Measurements from ENCODE around the gene RASA2. TPM values are rescaled to one million over a fixed set of nuclear protein-coding genes. Genes with fewer than 3 reads are reported as not detected.

The RASA2 gene
- total and polyA plus RNA-seq, 4 donors = 1.6 to 5.4 (median 4.6) TPM

DNA sequence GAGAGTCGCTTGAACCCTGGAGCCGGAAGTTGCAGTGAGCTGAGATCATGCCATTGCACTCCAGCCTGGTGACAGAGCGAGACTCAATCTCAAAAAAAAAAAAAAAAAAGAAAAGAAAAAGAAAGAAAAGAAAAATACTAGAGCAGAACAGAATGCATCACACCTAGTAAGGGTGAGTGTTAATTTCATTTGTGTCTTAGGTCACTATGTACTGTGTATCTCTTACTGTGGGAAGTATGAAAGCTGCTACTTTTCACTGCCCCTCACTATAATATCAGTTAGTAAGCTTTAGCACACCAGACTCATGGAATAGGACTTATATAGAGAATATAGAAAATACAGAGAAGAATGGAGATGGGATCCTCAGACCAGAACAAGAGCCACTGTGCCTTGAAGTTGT lies 45.9 kb upstream of the RASA2 start:
- Histone ChIP-seq H3K4me3 (ENCODE audit: low read depth in 1 of 3, low read length in 3 of 3) (no peak overlapping the region), H3K27ac (ENCODE audit: low read depth in 1 of 2, low read length in 2 of 2) (peak overlapping the region in 1 of 2 donors; percentile 4), H3K27me3 (ENCODE audit: control insufficient read depth in 4 of 4, insufficient read depth in 4 of 4, low read length in 3 of 4) (no peaks in the 10 kb centered on the region), H3K9me3 (ENCODE audit: control insufficient read depth in 4 of 4, low read length in 3 of 4) (no peaks in the 10 kb centered on the region), H3K36me3 (ENCODE audit: control insufficient read depth in 4 of 4, insufficient read depth in 3 of 4, low read depth in 1 of 4, low read length in 3 of 4) (peaks cover 7 to 30% (median 20%) of the 10 kb centered on the region in 4 donors), H3K4me1 (ENCODE audit: control insufficient read depth in 4 of 4, insufficient read depth in 4 of 4, low read length in 3 of 4) (peaks cover 0 to 4% (median 1%) of the 10 kb centered on the region in 4 donors), H3K9ac (ENCODE audit: low read depth in 1 of 2, low read length in 2 of 2) (no peak overlapping the region)
- 97% methylated on average over 3 of the region's 3 CpGs for WGBS
- DNase-seq (ENCODE audit: low spot score) = no peak
- TF ChIP-seq FOXA1 (IDR thresholded peaks at IDR 0.05) (no peak), FOXA2 (IDR thresholded peaks at IDR 0.05) (no peak), RAD21 (IDR thresholded peaks at IDR 0.05) (no peak), TAF1 (conservative IDR thresholded peaks at IDR 0.05) (no peak), EGR1 (IDR thresholded peaks at IDR 0.05; ENCODE audit: low read depth in 2 of 2) (no peak), HNF4G (IDR thresholded peaks at IDR 0.05) (no peak), SP1 (IDR thresholded peaks at IDR 0.05) (no peak), JUND (IDR thresholded peaks at IDR 0.05) (no peak), ZBTB33 (IDR thresholded peaks at IDR 0.05) (no peak), RXRA (IDR thresholded peaks at IDR 0.05) (no peak), YY1 (IDR thresholded peaks at IDR 0.05) (no peak), NR2F2 (IDR thresholded peaks at IDR 0.05) (no peak), REST (IDR thresholded peaks at IDR 0.05) (no peak)
- TF ChIP-seq, protein P1, sequence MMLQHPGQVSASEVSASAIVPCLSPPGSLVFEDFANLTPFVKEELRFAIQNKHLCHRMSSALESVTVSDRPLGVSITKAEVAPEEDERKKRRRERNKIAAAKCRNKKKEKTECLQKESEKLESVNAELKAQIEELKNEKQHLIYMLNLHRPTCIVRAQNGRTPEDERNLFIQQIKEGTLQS (IDR thresholded peaks at IDR 0.05) = no peak
- TF ChIP-seq, protein P2, sequence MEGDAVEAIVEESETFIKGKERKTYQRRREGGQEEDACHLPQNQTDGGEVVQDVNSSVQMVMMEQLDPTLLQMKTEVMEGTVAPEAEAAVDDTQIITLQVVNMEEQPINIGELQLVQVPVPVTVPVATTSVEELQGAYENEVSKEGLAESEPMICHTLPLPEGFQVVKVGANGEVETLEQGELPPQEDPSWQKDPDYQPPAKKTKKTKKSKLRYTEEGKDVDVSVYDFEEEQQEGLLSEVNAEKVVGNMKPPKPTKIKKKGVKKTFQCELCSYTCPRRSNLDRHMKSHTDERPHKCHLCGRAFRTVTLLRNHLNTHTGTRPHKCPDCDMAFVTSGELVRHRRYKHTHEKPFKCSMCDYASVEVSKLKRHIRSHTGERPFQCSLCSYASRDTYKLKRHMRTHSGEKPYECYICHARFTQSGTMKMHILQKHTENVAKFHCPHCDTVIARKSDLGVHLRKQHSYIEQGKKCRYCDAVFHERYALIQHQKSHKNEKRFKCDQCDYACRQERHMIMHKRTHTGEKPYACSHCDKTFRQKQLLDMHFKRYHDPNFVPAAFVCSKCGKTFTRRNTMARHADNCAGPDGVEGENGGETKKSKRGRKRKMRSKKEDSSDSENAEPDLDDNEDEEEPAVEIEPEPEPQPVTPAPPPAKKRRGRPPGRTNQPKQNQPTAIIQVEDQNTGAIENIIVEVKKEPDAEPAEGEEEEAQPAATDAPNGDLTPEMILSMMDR (IDR thresholded peaks at IDR 0.05; ENCODE audit: low read depth, low read length, missing input control) = no peak
- TF ChIP-seq, protein P3, sequence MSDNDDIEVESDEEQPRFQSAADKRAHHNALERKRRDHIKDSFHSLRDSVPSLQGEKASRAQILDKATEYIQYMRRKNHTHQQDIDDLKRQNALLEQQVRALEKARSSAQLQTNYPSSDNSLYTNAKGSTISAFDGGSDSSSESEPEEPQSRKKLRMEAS (IDR thresholded peaks at IDR 0.05) = no peak
